GM21528 (cell line): ENCODE measurements around the gene TCIRG1.

Source experiments
- ATAC-seq: cut with Tn5 transposase; IDR thresholded peaks from one replicate; pipeline ENCODE4 v1.9.1; 2021; ENCODE audit warnings: mild to moderate bottlenecking, moderate library complexity; ENCODE audit not compliant: unreplicated experiment, low FRiP score

TCIRG1 gene

DNA sequence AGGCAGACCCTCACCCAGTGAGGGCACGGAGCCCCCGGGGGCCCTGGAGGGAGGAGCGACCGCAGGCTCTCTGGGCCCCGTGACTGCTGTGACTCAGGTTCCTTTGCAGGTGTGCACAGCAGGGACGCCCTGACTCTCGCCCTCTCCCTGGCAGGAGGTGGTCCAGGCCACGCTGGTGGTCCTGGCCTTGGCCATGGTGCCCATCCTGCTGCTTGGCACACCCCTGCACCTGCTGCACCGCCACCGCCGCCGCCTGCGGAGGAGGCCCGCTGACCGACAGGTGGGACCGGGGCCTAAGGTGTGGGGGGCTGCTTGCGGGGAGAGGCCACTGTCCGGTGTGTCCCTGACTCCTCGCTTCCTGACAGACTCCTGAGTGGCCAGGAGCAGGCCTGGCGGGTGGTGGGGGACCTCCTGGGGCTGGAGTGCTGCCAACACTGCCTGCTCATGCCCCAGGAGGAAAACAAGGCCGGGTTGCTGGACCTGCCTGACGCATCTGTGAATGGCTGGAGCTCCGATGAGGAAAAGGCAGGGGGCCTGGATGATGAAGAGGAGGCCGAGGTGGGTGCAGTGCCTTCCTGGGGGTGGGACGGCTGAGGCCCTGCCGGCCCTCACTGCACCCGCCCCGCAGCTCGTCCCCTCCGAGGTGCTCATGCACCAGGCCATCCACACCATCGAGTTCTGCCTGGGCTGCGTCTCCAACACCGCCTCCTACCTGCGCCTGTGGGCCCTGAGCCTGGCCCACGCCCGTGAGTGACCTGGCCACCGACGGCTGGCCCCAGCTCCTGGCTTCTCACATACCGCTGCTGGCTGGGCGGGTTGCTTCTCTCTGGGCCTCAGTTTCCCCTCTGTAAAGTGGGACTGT, 10.9 kb downstream of the TCIRG1 start:
- no peak for ATAC-seq

- no peak for ATAC-seq
Observed at GRCh38 chr11:68050371-68050841, 11.6 kb downstream of the TCIRG1 start.

- ATAC-seq, result no peak
Observed at GRCh38 chr11:68051191-68052136, 12.6 kb downstream of the TCIRG1 start.

DNA sequence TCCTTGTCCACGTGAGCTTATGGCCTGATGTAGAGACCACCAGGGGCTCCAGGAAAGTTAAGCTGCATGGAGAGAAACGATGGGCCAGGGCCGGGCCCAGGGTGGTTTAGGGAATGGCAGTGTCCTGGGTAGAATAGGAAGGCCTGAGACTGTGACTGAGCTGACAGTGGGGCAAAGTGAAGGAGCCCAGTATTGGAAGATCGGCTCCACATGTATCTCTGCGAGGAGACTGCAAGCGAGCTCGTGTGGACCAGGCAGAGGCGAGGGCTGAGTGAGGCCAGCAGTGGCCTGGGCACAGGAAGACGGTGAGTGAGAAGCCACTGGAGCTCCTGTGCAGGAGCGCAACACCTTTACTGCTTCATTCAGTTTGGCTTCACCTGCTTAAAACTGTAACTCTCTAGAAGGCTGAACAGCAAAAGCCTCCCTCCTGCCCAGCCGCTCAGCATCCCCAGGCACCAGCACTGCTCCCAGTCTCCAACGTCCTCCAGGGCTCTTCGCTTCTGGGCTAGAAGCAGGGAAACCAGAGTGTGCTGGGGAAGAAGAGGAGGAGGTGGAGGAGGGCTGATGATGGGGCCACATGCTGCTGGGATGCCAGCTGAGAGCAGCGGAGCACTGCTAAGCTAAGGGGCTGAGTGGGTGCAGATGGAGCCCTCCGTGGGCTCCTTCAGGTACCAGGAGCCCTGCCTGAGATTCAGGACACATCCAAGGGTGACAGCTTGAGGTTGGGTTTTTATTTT, 13.5 kb downstream of the TCIRG1 start:
- no peak for ATAC-seq

DNA sequence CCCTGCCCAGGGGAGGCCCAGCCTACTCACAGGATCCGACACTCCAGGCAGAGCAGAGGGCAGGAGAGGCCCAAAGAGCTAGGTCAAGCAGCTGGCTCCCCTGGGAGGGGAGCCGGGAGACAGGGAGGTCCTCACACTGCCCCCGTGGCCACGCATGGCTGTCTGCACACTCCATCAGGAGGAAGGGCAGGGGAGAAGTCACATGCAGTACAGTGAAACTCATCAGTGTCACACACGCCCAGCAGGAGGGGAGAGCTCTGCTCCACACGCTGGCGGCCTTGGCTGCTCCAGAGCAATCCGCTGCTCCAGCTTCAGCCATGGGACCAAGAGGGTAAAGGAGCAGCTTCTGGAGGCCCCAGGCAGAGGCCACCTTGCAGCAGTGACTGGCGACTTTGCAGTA, 14.3 kb downstream of the TCIRG1 start:
- ATAC-seq, result no peak

- no peak for ATAC-seq
Observed at GRCh38 chr11:68053981-68054812, 15.4 kb downstream of the TCIRG1 start.

GRCh38 chr11:68056317-68057285, 17.8 kb downstream of the TCIRG1 start:
- no peak for ATAC-seq

- no peak for ATAC-seq
Observed at GRCh38 chr11:68057807-68058206, 19.0 kb downstream of the TCIRG1 start.

DNA sequence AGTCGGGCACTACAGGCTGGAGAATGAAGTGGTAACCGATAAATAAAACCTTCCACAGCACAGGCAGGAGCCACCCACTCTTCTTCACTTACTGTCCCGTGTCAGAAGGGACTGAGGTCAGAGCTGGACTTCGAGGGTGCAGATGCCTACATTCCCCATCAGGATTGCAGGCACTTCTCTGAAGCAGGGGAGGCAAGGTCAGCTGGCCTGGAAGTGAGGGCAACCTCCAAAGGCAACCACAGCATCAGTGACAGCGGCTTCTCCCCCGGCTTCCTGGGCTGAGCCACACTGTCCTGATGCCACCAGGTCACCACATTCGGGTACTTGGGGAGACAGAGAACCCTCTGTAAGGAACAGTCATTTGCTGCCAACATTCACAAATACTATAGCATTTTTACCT, 22.7 kb downstream of the TCIRG1 start:
- ATAC-seq, result no peak

DNA sequence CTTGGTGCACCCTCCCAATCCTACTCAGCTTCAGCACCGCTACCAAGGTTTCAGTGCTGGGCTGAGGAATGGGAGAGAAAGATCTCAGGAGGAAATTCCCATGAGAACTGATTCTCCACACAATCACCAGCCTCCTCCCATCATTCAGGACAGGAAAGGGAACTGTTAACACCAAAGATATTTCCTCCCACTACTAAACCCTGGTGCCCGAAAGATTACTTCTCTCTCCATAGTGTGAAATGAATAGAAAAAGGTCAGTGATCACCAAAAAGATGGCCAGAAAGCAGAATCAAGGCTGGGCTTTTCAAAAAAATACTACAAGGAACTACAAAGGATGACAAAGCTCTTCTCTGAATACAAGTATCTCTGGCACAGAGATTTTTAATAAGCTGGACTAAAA, 26.1 kb downstream of the TCIRG1 start:
- no peak for ATAC-seq

- ATAC-seq, result no peak
Observed at GRCh38 chr11:68065841-68066240, 27.0 kb downstream of the TCIRG1 start.

- ATAC-seq, result no peak
Observed at GRCh38 chr11:68066742-68067141, 27.9 kb downstream of the TCIRG1 start.

DNA sequence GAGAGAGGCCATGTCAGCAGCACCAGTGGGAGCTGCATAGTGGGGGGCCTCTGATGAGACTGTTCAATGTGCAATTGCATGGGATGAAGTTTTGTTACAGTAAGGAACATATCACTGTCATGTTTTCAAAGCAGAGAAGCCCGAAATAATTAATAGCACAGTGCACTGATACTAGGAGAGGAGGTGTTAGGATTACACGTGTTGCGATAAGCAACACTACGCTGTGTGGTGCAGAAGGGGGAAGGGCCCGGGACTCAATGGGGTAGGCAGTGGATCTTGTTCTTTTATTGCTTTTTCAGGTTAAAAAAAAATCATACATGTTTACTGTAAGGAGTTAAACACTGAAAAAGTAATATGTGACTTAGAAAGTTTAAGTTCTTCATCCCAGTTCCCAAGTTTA, 29.2 kb downstream of the TCIRG1 start:
- ATAC-seq, result no peak

DNA sequence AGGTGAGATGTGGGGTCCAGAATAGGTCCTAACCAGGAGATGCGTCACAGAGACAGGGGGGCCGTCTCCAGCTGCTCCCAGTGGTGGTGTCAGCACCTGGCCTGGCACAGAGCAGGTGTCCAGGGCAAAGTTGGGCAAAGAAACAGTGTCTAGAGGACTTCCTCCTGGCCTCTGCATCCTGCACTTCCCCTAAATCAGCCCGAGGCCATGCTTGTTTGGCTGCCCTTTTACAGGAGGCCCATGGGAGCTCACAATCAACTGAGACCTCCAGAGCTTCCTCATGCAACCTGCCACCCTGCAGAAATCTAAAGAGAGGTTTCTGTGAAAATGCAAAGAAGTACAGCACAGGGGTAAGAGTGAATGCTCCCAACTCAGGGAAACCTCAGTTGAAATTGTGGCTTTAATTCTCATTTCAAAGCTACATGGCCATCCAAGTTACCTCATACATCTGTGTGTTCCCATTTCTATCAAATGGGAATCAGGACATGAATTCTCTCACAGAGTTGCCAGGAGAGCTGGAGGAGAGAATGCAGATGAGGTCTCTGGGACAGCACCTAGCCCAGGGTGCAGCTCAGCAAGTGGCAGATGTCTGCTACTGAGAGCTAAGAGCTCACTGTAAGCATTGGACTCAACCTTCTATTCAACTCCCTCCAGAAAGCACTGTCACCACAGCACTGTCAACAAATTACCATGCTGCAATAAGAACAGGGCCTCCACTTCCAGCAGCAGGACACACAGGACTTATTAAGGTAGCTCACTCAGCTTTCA, 32.6 kb downstream of the TCIRG1 start:
- ATAC-seq, result no peak

DNA sequence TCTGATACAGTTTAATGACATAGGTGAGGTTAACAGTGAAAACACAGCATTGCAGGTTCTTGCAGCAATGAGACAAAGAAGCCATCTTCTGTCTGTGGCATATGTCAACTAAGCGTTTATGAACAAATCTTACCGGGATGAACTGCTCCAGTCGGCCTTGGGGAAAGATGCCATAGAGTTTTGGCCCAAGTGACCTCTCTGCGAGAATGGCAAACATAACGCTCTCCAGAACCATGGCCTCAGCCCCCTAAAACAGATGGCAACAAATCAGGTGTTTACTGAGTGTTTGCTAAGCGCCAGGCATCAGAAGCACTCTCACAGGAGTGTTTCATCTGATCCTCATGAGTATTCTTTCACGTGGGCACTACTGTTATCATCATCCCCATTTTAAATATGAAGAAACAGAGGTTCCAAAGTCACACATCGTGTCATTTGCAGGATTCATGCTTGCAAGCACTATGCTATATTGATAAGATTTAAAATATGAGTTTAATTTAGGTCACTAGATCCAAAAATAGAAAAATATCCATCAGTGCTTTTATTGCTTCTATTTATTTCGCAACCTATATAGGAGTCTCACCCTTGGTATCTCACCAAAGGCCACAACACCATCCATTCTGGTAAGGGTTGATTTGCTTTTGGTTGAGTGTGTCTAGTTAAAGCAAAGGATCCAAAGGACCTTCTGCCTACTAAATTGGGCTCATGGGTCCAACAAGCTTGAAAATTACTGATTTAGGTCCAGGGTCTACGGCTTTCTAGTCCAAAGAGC, 35.9 kb downstream of the TCIRG1 start:
- no peak for ATAC-seq

DNA sequence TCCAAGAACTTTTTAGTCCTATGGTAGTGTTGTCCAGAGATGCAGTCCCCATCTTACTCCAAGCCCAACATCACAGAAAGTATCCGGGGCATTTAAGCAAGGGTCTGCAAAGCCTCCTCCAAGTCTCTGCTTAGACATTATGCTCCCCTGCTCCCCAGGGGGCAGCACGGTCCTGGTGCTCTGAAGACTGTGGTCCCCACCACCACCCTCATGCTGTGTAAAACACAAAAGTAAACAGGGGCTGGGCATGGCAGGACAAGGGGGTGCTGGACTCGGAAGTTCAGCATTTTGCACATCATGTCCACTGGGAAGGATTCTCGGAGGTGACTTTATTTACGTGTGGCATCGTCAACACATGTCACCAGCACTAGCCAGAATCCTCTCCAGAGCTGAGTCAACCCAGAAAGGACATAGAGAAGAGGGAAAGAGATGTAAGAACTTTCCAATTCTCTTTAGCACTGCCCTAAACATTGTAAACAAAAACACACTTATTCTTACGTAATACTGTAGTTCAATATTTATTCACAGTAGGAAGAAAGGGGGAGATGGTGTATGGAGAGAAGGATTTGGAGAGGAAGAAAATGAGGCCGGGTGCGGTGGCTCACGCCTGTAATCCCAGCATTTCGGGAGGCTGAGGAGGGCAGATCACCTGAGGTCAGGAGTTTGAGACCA, 37.7 kb downstream of the TCIRG1 start:
- ATAC-seq, result no peak
